IPS-18a (cell line): ENCODE results near the gene SPON2.

ENCODE experiments used
- H3K27ac ChIP-seq: one replicate; pipeline ENCODE4 v1.5.1; 2013; ENCODE audit warnings: low read length
- H3K27me3 ChIP-seq: one replicate; pipeline ENCODE4 v1.6.1; 2013; ENCODE audit warnings: mild to moderate bottlenecking, low read length; ENCODE audit not compliant: control insufficient read depth, insufficient read depth
- H3K36me3 ChIP-seq: one replicate; pipeline ENCODE4 v1.6.1; 2013; ENCODE audit warnings: low read depth, low read length; ENCODE audit not compliant: control insufficient read depth
- H3K4me1 ChIP-seq: one replicate; pipeline ENCODE4 v1.6.1; 2013; ENCODE audit warnings: low read depth, low read length; ENCODE audit not compliant: control insufficient read depth
- H3K4me3 ChIP-seq: one replicate; pipeline ENCODE4 v1.5.1; 2013; ENCODE audit warnings: low read length
- H3K9ac ChIP-seq: one replicate; pipeline ENCODE4 v1.6.1; 2013; ENCODE audit warnings: mild to moderate bottlenecking, low read length, moderate library complexity
- H3K9me3 ChIP-seq: one replicate; pipeline ENCODE4 v1.6.1; 2013; ENCODE audit warnings: low read depth, low read length; ENCODE audit not compliant: control insufficient read depth

Gene SPON2

DNA sequence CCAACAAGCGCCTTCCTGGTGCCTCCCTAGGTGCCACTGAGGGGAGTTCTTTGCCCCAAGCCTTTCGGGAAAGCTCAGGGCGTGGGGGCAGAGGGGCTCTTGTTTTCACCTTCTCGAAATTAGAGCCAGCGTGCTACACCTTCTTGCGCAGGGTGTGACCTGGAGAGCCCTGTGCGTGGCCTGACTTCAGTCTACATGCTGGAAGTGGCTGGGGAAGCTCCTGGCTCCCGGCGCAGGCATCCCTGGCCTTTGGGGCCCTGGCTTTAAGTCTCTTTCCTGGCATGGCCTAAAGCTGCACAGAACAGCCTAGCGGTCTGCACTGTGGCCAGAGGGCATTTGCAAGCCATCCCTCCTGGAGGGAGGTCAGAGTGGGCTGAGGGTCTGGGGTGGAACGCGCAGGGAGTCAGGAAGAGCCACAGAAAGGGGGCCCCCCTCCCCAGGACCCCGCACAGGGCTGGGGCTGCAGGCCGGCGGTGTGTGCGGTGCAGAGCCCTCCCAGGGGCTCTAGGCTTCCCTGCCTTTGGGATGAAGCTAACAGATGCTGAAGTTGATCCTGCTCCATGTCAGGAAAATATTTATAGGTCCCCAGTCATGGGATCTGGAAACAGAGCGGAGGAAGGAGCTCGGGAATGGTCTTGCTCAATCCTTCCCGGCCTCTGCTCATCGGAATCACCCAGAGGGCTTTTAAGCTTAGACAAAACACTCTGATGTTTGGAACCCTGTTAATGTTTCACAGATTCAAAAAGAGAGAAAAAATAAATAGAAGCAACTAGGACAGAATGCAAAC, 781 bp upstream of the SPON2 start:
- H3K27ac ChIP-seq: no peak overlapping the region
- no peaks in the 10 kb centered on the region for H3K4me1 ChIP-seq
- no peak overlapping the region for H3K9ac ChIP-seq
- H3K4me3 ChIP-seq: no peak overlapping the region
- no peaks in the 10 kb centered on the region for H3K9me3 ChIP-seq
- H3K36me3 ChIP-seq: no peaks in the 10 kb centered on the region
- peaks cover 69% of the 10 kb centered on the region for H3K27me3 ChIP-seq

DNA sequence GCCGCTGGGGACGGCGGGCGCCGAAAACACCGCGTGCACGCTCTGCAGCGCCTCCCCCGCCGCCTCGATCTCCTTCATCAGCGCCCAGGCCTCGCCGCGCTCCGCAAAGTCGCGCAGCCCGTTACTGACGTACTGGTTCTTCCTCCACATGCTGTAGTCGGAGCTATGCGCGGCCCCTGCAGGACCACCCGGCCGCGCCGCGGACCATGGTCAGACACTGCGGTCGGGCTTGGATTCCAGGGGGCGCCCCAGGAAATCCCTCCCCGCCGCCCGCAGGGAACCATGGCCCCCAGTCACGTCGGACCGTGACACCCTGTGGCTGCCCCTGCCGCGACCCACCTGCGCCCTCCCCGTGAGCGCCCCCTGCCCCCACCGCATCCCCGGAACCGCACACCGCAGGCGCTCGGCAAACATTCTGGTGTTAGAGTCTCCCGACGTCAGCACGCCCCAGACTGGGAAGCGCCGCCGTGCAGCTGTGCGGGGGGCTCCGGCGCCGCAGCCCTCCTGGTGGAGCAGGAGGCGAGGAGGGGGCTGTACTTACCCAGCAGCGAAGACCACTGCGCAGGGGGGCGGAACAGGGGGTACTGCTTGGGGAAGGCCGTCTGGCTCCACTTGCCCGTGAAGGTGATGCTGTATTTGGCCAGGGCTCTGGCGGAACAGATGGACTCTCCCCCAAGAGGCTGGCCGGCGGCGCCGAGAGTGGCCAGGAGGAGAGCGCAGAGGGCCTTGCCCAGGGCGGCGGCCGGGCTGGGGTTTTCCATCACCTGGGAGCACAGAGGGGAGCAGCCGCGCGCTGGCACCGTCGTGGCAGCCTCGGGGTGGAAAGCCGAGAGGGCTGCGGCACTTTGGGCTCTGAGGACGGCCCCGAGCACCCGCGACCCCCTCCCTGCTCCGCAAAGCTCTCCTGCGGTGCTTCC, 814 bp downstream of the SPON2 start:
- H3K27ac ChIP-seq: no peak overlapping the region
- peaks cover 79% of the 10 kb centered on the region for H3K27me3 ChIP-seq
- H3K9me3 ChIP-seq: no peaks in the 10 kb centered on the region
- H3K36me3 ChIP-seq: no peaks in the 10 kb centered on the region
- no peak overlapping the region for H3K9ac ChIP-seq
- H3K4me3 ChIP-seq: peak overlapping the region; percentile 39
- H3K4me1 ChIP-seq: no peaks in the 10 kb centered on the region

GRCh38 chr4:1170976-1171310, 1.4 kb downstream of the SPON2 start:
- Histone ChIP-seq H3K27ac (no peak overlapping the region), H3K4me3 (no peak overlapping the region), H3K9me3 (no peaks in the 10 kb centered on the region), H3K9ac (no peak overlapping the region), H3K27me3 (peaks cover 79% of the 10 kb centered on the region), H3K4me1 (no peaks in the 10 kb centered on the region), H3K36me3 (no peaks in the 10 kb centered on the region)

DNA sequence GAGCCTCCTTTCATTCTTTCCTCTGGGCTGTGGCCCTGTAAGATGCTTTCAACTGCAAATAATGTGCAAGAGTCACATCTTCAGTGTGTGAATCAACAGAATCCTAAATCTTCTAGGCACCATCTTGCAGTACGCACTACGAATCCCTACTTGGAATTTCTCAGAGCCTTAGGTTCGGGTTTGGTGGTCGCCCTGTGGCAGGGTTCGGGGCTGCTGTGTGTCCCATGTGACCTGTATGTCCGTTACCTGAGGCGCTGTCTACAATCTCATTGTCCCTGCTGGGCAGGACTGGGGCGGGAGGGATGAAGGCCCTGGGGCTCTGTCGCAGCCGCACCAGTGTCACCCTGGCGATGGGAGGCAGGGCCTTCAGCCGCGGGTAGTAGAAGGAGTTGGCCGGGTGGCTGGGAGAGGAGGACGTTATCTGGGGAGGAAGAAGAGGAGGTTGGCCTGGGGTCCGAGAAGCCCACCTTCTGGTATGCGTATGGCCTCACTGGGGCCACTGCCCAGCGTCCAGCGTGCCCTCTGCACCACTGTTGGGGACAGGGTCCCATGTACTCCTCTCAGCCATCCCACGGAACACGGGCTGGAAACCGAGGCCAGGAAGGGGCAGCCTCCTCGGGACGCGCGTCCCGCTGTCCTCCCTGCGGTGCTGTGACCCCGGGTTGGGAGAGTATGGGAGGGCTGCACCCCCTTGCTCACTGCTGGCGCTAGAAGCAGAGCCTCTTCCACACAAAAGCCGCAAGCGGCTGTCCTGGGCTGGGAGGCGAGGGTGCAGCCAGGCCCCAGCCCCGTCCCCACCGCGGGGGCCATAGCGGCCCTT, 2.0 kb downstream of the SPON2 start:
- H3K4me3 ChIP-seq: no peak overlapping the region
- no peaks in the 10 kb centered on the region for H3K36me3 ChIP-seq
- H3K9ac ChIP-seq: no peak overlapping the region
- H3K27ac ChIP-seq: no peak overlapping the region
- H3K27me3 ChIP-seq: peaks cover 79% of the 10 kb centered on the region
- no peaks in the 10 kb centered on the region for H3K4me1 ChIP-seq
- no peaks in the 10 kb centered on the region for H3K9me3 ChIP-seq

- peaks cover 75% of the 10 kb centered on the region for H3K27me3 ChIP-seq
- H3K36me3 ChIP-seq: no peaks in the 10 kb centered on the region
- no peaks in the 10 kb centered on the region for H3K9me3 ChIP-seq
- H3K9ac ChIP-seq: no peak overlapping the region
- no peak overlapping the region for H3K4me3 ChIP-seq
- H3K27ac ChIP-seq: no peak overlapping the region
- no peaks in the 10 kb centered on the region for H3K4me1 ChIP-seq
Measured at GRCh38 chr4:1169691-1170096, 2.7 kb downstream of the SPON2 start.

DNA sequence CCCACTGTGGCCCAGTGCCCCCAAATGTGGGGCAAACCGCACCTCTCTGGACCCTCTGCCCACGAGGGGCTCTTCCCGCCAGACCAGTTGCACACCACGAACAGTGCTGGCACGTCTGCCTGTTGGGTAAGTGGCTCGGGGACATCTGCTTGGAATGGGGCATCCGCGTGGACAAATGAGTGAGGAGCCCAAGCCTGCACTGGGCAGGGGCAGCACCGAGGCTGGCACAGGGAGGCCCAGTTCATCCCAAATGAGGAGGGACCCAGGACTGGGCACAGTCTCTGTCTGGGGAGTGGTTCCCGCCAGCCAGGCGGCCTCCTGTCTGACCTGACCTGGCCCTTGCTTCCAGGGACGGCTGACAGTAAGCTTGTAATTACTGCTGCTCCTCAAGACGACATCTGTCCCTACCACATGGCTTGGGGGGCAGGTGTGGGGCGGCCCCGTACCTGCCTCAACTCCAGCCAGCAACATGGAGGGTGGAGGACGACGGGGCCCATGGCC, 3.2 kb downstream of the SPON2 start:
- no peak overlapping the region for H3K9ac ChIP-seq
- H3K36me3 ChIP-seq: no peaks in the 10 kb centered on the region
- H3K4me3 ChIP-seq: no peak overlapping the region
- no peaks in the 10 kb centered on the region for H3K4me1 ChIP-seq
- peaks cover 70% of the 10 kb centered on the region for H3K27me3 ChIP-seq
- H3K9me3 ChIP-seq: no peaks in the 10 kb centered on the region
- H3K27ac ChIP-seq: no peak overlapping the region

DNA sequence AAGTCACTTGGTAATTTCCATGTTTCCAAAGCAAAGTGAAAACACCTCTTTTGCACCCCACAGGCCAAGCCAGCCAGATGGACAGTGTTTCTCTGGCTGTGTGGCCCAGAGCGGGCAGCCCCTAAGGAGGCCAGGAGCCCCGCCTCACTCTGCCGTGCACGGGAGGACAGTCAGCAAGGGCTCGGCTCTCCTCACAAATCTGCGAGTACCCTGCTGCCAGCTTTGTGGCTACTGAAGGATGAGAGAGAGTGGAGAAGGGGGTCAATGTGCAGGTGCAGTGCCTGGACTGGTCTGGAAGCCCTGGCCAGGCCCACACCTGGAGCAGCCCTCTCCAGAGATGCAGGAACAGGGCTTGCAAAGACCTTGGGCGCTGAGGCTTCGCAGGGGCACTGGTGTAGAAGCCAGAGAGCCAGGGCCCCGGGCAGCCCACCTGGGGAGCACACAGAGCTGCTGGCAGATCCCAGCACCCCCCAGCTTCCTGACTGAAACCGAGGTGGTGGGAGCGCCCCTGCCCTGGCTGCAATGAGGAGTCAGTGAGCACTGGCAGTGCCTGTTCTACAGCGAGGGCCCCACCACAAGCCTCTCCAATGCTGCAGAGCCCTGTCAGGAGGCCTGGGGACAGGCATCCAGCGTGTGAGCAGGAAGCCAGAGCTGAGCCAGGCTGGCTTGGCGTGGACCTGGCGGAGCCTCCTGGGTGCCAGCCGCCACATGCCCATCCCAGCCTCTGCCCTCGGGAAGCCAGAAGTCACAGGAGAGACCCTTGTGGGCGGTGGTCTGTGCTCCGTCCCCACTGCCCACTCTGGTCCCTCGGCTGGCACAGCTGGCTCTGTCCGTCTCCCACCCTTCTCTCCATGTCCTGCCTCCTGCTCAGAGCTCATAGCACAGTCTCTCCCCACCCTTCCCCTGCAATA, 3.9 kb downstream of the SPON2 start:
- Histone ChIP-seq H3K4me3 (peak overlapping the region; percentile 78), H3K9me3 (no peaks in the 10 kb centered on the region), H3K9ac (no peak overlapping the region), H3K27ac (no peak overlapping the region), H3K4me1 (no peaks in the 10 kb centered on the region), H3K36me3 (no peaks in the 10 kb centered on the region), H3K27me3 (peaks cover 63% of the 10 kb centered on the region)

DNA sequence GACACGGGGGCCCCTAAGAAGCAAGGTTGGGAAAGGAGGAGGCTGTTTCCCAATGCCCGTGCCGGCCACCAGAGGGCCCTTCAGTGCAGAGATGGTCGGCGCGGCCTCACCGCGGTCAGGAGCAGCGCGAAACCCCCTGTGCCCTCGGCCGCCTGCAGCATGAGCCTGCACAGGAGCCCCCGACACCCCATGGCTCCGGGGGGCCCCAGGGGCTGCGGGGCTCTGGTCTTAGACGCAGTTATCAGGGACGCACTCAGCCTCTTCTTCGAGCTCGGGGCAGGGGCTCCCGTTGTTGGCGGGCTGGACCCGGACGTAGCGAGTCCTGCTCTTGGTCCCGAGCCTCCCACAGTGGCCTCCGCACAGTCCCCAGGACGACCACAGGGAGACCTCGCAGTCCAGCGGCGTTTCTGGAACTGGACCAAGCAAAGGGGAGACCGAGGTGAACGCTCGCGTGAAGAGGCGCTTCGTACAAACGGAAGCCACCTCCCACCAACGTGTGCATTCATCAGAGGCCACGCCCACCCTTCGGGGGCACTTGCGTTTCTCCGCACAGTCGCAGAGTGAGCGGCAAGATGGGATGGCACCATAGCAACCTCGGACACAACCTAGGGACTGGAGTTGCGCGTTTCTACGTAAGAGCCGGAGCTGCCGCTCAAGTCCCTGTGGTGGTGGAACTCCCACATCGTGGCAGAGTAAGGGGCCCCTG, 5.0 kb downstream of the SPON2 start:
- H3K9ac ChIP-seq: peak overlapping the region; percentile 54
- no peak overlapping the region for H3K27ac ChIP-seq
- no peaks in the 10 kb centered on the region for H3K9me3 ChIP-seq
- H3K4me1 ChIP-seq: no peaks in the 10 kb centered on the region
- H3K36me3 ChIP-seq: no peaks in the 10 kb centered on the region
- H3K4me3 ChIP-seq: peak overlapping the region; percentile 78
- peaks cover 52% of the 10 kb centered on the region for H3K27me3 ChIP-seq

DNA sequence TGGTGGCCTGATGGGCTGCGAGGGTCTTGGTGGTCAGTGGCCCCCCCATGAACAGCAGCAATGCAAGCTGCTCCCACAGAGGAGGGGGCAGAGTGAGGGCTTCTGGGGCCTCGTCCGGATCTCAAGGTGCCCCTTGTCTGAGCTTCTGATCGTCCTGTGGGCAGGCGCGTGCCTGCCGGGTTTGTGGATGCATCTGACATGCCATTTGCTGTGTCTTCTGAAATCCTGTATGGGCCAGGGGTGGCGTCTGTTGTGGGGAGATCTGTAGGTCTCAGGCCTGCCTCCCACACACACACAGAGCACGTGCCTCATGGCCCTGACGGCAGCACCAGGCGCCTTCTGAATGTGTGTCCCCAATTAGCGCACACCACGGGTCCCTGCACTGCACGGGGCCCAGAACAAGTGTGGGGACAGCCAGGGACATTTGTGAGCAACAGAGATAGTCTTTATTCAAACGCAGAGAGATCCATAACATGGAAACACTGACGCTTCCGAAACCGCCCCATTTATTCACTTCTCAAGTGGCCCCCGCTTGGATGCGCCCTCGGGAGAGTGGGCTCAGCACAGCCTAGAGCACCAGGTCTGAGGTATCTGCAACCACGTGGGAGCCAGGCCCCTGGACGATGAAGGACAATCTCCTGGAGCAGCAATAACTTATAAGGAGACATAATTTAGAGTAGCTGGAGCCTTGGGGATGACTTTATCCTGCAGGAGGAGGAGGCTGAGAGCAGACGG, 5.7 kb downstream of the SPON2 start:
- Histone ChIP-seq H3K9ac (no peak overlapping the region), H3K4me1 (no peaks in the 10 kb centered on the region), H3K27ac (no peak overlapping the region), H3K27me3 (peaks cover 45% of the 10 kb centered on the region), H3K4me3 (peak overlapping the region; percentile 78), H3K36me3 (no peaks in the 10 kb centered on the region), H3K9me3 (no peaks in the 10 kb centered on the region)
